Neural crest cell (in vitro differentiated cells): ENCODE results near the gene ISM1. TPM values are rescaled to one million over a fixed set of nuclear protein-coding genes. Genes with fewer than 3 reads are reported as not detected.

Experiments
- DNase-seq: peaks from one replicate; pipeline ENCODE4 v3.0.0; 2021; ENCODE audit warnings: low read depth, mixed read lengths, low spot score
- H3K27ac Mint-ChIP-seq: one replicate; pipeline ENCODE4 v1.8.0; 2021; ENCODE audit warnings: mild to moderate bottlenecking, mixed read lengths; ENCODE audit not compliant: unreplicated experiment
- H3K27me3 Mint-ChIP-seq: 2 replicates; pipeline ENCODE4 v1.8.0; 2021; ENCODE audit warnings: low read depth, mild to moderate bottlenecking, mixed read lengths
- H3K36me3 Mint-ChIP-seq: 2 replicates; pipeline ENCODE4 v1.8.0; 2021; ENCODE audit warnings: low read depth, mild to moderate bottlenecking, mixed read lengths
- H3K4me1 Mint-ChIP-seq: 2 replicates; pipeline ENCODE4 v1.8.0; 2021; ENCODE audit warnings: mixed read lengths
- H3K4me3 Mint-ChIP-seq: one replicate; pipeline ENCODE4 v1.8.0; 2021; ENCODE audit warnings: mild to moderate bottlenecking, mixed read lengths
- H3K9me3 Mint-ChIP-seq: 2 replicates; pipeline ENCODE4 v1.8.0; 2021; ENCODE audit warnings: mixed read lengths
- total RNA-seq: library from RNA; stranded (reverse); gene quantifications from 2 replicates; pipeline ENCODE4 v1.2.1, GENCODE V29; 2021
- TF ChIP-seq, protein P1 (sequence below): fragments of 200-600 bp; sonication (generic); conservative IDR thresholded peaks from 2 replicates; pipeline ENCODE4 v1.5.0; 2021; ENCODE audit warnings: antibody characterized with exemption, mild to moderate bottlenecking

ISM1 gene
- total RNA-seq, 1 donor from 2014 or later: 0.33 TPM

DNA sequence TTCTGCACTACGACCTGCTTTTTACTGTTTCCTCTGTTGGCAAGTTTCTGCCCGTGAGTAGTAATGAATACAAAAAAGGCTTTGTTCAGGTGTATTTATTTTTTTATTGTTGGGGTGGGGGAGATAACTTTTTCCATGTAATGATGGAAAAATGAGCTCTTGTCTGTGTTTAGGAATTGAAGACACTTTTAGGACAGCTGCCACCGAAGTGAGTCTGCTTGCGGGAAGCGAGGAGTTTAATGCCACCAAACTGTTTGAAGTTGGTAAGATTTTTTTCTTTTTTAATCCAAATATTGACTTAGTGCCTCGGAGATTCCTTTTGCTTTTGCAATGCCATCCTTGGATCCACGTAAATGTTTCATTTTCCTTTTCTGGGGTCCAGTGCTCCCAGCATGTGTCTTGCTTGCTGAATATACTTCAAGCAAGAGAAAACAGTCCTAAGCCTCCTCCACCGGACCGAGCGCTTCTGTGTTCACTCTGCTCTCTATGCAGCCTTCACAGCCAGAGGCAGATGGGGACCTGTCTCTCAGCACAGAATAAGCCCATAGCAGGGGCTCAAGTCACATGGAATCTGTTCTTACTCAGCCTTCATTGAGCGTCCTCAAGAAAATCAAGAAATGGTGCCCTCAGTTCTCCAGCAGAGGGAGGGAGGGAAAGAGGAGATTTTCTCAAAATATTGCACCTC is 71.3 kb downstream of the ISM1 start:
- Mint-ChIP-seq H3K9me3 (no peaks in the 10 kb centered on the region), H3K4me1 (no peaks in the 10 kb centered on the region), H3K36me3 (no peaks in the 10 kb centered on the region), H3K4me3 (no peak overlapping the region), H3K27me3 (no peaks in the 10 kb centered on the region), H3K27ac (no peak overlapping the region)
- TF ChIP-seq, protein P1, sequence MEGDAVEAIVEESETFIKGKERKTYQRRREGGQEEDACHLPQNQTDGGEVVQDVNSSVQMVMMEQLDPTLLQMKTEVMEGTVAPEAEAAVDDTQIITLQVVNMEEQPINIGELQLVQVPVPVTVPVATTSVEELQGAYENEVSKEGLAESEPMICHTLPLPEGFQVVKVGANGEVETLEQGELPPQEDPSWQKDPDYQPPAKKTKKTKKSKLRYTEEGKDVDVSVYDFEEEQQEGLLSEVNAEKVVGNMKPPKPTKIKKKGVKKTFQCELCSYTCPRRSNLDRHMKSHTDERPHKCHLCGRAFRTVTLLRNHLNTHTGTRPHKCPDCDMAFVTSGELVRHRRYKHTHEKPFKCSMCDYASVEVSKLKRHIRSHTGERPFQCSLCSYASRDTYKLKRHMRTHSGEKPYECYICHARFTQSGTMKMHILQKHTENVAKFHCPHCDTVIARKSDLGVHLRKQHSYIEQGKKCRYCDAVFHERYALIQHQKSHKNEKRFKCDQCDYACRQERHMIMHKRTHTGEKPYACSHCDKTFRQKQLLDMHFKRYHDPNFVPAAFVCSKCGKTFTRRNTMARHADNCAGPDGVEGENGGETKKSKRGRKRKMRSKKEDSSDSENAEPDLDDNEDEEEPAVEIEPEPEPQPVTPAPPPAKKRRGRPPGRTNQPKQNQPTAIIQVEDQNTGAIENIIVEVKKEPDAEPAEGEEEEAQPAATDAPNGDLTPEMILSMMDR: no peak
- no peak for DNase-seq

DNA sequence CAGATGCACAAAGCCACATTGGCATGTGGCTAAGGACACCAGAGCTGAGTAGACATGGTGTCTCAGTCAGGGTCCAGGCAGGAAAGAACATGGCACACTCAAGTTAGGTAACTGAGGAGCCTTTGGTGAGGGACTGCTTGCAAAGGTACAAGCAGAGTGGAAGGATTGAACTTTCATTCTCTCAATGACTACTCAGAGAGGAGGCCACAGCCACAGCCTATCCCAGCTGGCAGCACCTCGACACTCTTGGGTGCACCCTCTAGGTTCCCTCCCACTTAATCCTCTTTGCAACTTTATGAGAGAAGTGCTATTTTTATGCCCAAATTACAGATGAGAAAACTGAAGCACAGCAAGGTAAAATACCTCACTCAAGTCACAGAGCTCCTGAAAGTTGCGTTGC is 73.4 kb downstream of the ISM1 start:
- no peaks in the 10 kb centered on the region for H3K27me3 Mint-ChIP-seq
- DNase-seq: no peak
- no peaks in the 10 kb centered on the region for H3K36me3 Mint-ChIP-seq
- H3K4me3 Mint-ChIP-seq: no peak overlapping the region
- H3K9me3 Mint-ChIP-seq: no peaks in the 10 kb centered on the region
- H3K4me1 Mint-ChIP-seq: no peaks in the 10 kb centered on the region
- H3K27ac Mint-ChIP-seq: no peak overlapping the region
- TF ChIP-seq, protein P1: no peak

DNA sequence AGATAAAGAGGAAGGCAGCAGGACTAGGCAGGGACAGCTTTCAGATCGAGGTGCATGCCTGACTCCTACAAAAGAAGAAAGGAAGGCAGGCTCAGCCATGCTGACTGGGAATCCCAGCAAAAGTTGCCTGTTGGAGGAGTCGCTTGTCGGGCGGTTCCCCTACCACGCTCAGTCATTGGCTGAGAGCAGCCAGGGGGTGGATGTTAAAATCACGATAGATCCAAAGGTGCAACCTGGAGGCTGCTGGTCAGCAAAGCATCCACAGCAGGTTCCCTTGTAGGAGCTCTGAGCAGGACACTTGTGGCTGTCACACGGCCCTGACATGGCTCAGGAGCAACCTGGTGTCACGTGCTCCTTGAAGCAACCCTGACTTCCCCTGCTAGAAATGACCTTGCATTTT is 74.6 kb downstream of the ISM1 start:
- DNase-seq: no peak
- Mint-ChIP-seq H3K36me3 (no peaks in the 10 kb centered on the region), H3K4me1 (no peaks in the 10 kb centered on the region), H3K27ac (no peak overlapping the region), H3K9me3 (no peaks in the 10 kb centered on the region), H3K4me3 (no peak overlapping the region), H3K27me3 (no peaks in the 10 kb centered on the region)
- TF ChIP-seq, protein P1: no peak

DNA sequence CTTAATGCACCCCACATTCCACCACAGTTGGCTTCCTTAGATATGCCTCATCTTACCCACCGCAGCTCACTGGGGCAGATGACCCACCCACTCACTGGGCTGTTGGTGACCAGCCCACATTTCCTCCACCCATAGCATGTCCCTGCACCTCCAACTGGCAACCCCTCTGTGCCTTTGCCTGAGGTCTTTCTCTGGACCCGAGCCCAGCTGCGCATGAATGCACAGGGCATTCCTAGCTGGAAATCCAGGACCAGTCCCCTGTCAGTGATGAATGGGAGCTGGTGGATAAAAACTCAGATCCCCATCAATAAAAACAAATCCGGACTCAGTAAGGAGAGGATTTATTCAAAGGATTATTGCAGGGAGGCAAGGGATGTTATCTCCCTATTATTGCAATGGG is 75.0 kb downstream of the ISM1 start:
- Mint-ChIP-seq H3K4me3 (no peak overlapping the region), H3K9me3 (no peaks in the 10 kb centered on the region), H3K36me3 (no peaks in the 10 kb centered on the region), H3K27me3 (no peaks in the 10 kb centered on the region), H3K27ac (no peak overlapping the region), H3K4me1 (no peaks in the 10 kb centered on the region)
- TF ChIP-seq, protein P1: no peak
- no peak for DNase-seq

GRCh38 chr20:13297147-13297899 is 76.2 kb downstream of the ISM1 start:
- TF ChIP-seq, protein P1: no peak
- Mint-ChIP-seq H3K36me3 (no peaks in the 10 kb centered on the region), H3K27ac (no peak overlapping the region), H3K4me1 (no peaks in the 10 kb centered on the region), H3K9me3 (no peaks in the 10 kb centered on the region), H3K27me3 (no peaks in the 10 kb centered on the region), H3K4me3 (no peak overlapping the region)
- DNase-seq: no peak
